Mesothelial cell of epicardium (in vitro differentiated cells): ENCODE data around the gene MARCHF10. TPM values are rescaled to one million over a fixed set of nuclear protein-coding genes. Genes with fewer than 3 reads are reported as not detected.

Experiments
- DNase-seq, 2 experiments: peaks; one replicate each; pipeline ENCODE4 v3.0.0; 2021; ENCODE audit warnings: low spot score in 2 of 2; ENCODE audit not compliant: unreplicated experiment in 2 of 2
- H3K27ac Mint-ChIP-seq: 2 replicates; pipeline ENCODE4 v1.8.0; 2021; ENCODE audit warnings: mixed read lengths
- H3K27me3 Mint-ChIP-seq: 2 replicates; pipeline ENCODE4 v1.8.0; 2021; ENCODE audit warnings: low read depth, mixed read lengths
- H3K36me3 Mint-ChIP-seq: 2 replicates; pipeline ENCODE4 v1.8.0; 2021; ENCODE audit warnings: mixed read lengths
- H3K4me1 Mint-ChIP-seq: 2 replicates; pipeline ENCODE4 v1.8.0; 2021; ENCODE audit warnings: mixed read lengths
- H3K4me3 Mint-ChIP-seq: 2 replicates; pipeline ENCODE4 v1.8.0; 2021; ENCODE audit warnings: mild to moderate bottlenecking, moderate library complexity, mixed read lengths
- H3K9me3 Mint-ChIP-seq: 2 replicates; pipeline ENCODE4 v1.8.0; 2021; ENCODE audit warnings: mixed read lengths
- CTCF ChIP-seq: fragments of 200-600 bp; sonication (generic); IDR thresholded peaks from one replicate; pipeline ENCODE4 v1.5.0; 2021; ENCODE audit warnings: antibody characterized with exemption; ENCODE audit not compliant: unreplicated experiment
- total RNA-seq: library from RNA; stranded (reverse); gene quantifications from 3 replicates; pipeline ENCODE4 v1.2.1, GENCODE V29; 2021

The MARCHF10 gene
- total RNA-seq, 1 donor from 2014 or later: 1.1 TPM

GRCh38 chr17:62794666-62794971 lies 13.5 kb downstream of the MARCHF10 start:
- no peaks in the 10 kb centered on the region for H3K27me3 Mint-ChIP-seq
- DNase-seq: peak in 1 of 2 experiments; percentile 9
- H3K4me1 Mint-ChIP-seq: peaks cover 21% of the 10 kb centered on the region
- no peak for TF ChIP-seq CTCF
- no peak overlapping the region for H3K27ac Mint-ChIP-seq
- H3K36me3 Mint-ChIP-seq: no peaks in the 10 kb centered on the region
- no peak overlapping the region for H3K4me3 Mint-ChIP-seq
- peaks cover 5% of the 10 kb centered on the region for H3K9me3 Mint-ChIP-seq

- H3K27me3 Mint-ChIP-seq: no peaks in the 10 kb centered on the region
- no peaks in the 10 kb centered on the region for H3K36me3 Mint-ChIP-seq
- H3K27ac Mint-ChIP-seq: no peak overlapping the region
- H3K9me3 Mint-ChIP-seq: peaks cover 5% of the 10 kb centered on the region
- peak in 1 of 2 experiments; percentile 24 for DNase-seq
- H3K4me3 Mint-ChIP-seq: no peak overlapping the region
- no peak for TF ChIP-seq CTCF
- H3K4me1 Mint-ChIP-seq: peaks cover 21% of the 10 kb centered on the region
Observed at GRCh38 chr17:62793919-62794665, 14.0 kb downstream of the MARCHF10 start.

GRCh38 chr17:62792447-62792800 lies 15.7 kb downstream of the MARCHF10 start:
- peaks cover 5% of the 10 kb centered on the region for H3K9me3 Mint-ChIP-seq
- no peak for DNase-seq
- no peak overlapping the region for H3K4me3 Mint-ChIP-seq
- TF ChIP-seq CTCF: no peak
- H3K4me1 Mint-ChIP-seq: peaks cover 23% of the 10 kb centered on the region
- H3K27ac Mint-ChIP-seq: no peak overlapping the region
- no peaks in the 10 kb centered on the region for H3K27me3 Mint-ChIP-seq
- H3K36me3 Mint-ChIP-seq: no peaks in the 10 kb centered on the region

GRCh38 chr17:62791767-62792446 lies 16.2 kb downstream of the MARCHF10 start:
- no peaks in the 10 kb centered on the region for H3K27me3 Mint-ChIP-seq
- H3K4me1 Mint-ChIP-seq: peaks cover 26% of the 10 kb centered on the region
- no peak overlapping the region for H3K4me3 Mint-ChIP-seq
- no peaks in the 10 kb centered on the region for H3K36me3 Mint-ChIP-seq
- H3K9me3 Mint-ChIP-seq: peaks cover 5% of the 10 kb centered on the region
- TF ChIP-seq CTCF: no peak
- DNase-seq: peak in 1 of 2 experiments; percentile 9
- H3K27ac Mint-ChIP-seq: no peak overlapping the region

GRCh38 chr17:62791235-62791734 lies 16.8 kb downstream of the MARCHF10 start:
- Mint-ChIP-seq H3K4me1 (peaks cover 26% of the 10 kb centered on the region), H3K27ac (peak overlapping the region; percentile 24), H3K4me3 (no peak overlapping the region), H3K9me3 (peaks cover 5% of the 10 kb centered on the region), H3K36me3 (no peaks in the 10 kb centered on the region), H3K27me3 (no peaks in the 10 kb centered on the region)
- TF ChIP-seq CTCF: no peak
- DNase-seq: peak in 1 of 2 experiments; percentile 11
